ENCODE data around the gene ANKRD11. TPM values are rescaled to one million over a fixed set of nuclear protein-coding genes. Genes with fewer than 3 reads are reported as not detected.

ANKRD11 gene
- total RNA-seq, 4 donors from 2014 or later: 49.8 to 114 (median 82.2) TPM

GRCh38 chr16:89369266-89369895, 121.0 kb downstream of the ANKRD11 start:
- DNase-seq (ENCODE audit: low spot score): no peak

GRCh38 chr16:89368604-89369249, 121.6 kb downstream of the ANKRD11 start:
- DNase-seq (ENCODE audit: low spot score) (no peak), ATAC-seq (ENCODE audit: low FRiP score) (no peak)
- no peak for TF ChIP-seq CTCF (IDR thresholded peaks at IDR 0.05)

More at GRCh38 chr16:89369266-89369895, 121.0 kb downstream of the ANKRD11 start:
- ATAC-seq (ENCODE audit: low FRiP score): no peak
- no peak for TF ChIP-seq CTCF (IDR thresholded peaks at IDR 0.05)

- DNase-seq (ENCODE audit: low spot score): no peak
- no peak for TF ChIP-seq CTCF (IDR thresholded peaks at IDR 0.05)
- ATAC-seq (ENCODE audit: low FRiP score): no peak
Observed at GRCh38 chr16:89367538-89367915, 122.8 kb downstream of the ANKRD11 start.

DNA sequence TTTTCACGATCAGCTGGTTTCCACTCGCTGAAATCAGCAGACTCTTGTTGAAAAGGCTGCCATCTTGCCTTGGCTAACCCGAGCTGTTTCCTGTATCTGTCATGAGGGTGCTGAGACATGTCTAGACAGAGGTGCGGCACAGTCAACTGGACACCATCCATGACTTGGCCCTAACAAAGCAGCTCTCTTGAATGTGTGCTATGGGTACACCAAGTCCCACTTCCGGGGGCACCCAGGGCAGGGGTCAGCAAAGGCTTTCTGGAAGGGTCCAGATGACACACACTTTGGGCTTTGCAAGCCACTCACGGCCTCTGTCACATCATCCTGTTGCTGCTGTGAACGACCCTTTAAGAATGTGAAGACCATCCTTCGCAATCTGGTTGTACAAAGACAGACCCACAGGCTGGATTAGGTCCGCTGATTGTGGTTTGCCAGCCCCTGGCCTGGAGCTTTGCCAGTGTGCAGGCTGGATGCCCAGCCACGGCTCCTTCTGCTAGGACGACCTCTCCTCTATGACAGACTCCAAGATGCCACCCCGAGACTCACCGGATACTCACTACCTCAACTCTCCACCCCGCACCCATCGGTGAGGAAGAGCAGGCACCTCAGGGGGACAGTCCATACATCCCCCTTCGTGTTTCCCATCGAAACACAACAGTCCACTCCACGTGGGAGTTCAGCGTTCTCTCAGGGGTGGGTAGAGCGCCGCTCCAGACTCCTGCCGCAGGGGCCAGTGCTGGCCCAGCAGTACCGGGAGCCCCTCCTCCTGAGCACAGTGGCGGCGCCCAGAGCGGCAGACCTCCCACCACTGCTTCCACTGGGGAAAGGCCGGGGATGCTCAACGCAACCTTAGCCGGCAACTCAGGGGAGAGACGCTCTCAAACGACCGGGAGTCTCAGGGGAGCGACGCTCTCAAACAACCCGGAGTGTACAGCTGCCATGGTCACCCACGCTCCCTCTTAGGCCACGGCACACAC, 123.5 kb downstream of the ANKRD11 start:
- no peak for TF ChIP-seq CTCF (IDR thresholded peaks at IDR 0.05)
- ATAC-seq (ENCODE audit: low FRiP score) (no peak), DNase-seq (ENCODE audit: low spot score) (no peak)

GRCh38 chr16:89365996-89366395, 124.4 kb downstream of the ANKRD11 start:
- no peak for ATAC-seq (ENCODE audit: low FRiP score)

GRCh38 chr16:89365044-89365467, 125.3 kb downstream of the ANKRD11 start:
- no peak for DNase-seq (ENCODE audit: low spot score)
- no peak for ATAC-seq (ENCODE audit: low FRiP score)
- TF ChIP-seq CTCF (IDR thresholded peaks at IDR 0.05): no peak

More at GRCh38 chr16:89365996-89366395, 124.4 kb downstream of the ANKRD11 start:
- no peak for TF ChIP-seq CTCF (IDR thresholded peaks at IDR 0.05)
- no peak for DNase-seq (ENCODE audit: low spot score)
